HG03521 (cell line): ENCODE measurements around the gene LRFN4.

Source experiments
- ATAC-seq: cut with Tn5 transposase; IDR thresholded peaks from one replicate; pipeline ENCODE4 v1.9.1; 2021; ENCODE audit warnings: mild to moderate bottlenecking, moderate library complexity; ENCODE audit not compliant: unreplicated experiment

Gene LRFN4

DNA sequence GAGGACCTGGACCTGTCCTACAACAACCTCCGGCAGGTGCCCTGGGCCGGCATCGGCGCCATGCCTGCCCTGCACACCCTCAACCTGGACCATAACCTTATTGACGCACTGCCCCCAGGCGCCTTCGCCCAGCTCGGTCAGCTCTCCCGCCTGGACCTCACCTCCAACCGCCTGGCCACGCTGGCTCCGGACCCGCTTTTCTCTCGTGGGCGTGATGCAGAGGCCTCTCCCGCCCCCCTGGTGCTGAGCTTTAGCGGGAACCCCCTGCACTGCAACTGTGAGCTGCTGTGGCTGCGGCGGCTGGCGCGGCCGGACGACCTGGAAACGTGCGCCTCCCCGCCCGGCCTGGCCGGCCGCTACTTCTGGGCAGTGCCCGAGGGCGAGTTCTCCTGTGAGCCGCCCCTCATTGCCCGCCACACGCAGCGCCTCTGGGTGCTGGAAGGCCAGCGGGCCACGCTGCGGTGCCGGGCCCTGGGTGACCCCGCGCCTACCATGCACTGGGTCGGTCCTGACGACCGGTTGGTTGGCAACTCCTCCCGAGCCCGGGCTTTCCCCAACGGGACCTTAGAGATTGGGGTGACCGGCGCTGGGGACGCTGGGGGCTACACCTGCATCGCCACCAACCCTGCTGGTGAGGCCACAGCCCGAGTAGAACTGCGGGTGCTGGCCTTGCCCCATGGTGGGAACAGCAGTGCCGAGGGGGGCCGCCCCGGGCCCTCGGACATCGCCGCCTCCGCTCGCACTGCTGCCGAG lies 1.5 kb downstream of the LRFN4 start:
- ATAC-seq, result no peak

DNA sequence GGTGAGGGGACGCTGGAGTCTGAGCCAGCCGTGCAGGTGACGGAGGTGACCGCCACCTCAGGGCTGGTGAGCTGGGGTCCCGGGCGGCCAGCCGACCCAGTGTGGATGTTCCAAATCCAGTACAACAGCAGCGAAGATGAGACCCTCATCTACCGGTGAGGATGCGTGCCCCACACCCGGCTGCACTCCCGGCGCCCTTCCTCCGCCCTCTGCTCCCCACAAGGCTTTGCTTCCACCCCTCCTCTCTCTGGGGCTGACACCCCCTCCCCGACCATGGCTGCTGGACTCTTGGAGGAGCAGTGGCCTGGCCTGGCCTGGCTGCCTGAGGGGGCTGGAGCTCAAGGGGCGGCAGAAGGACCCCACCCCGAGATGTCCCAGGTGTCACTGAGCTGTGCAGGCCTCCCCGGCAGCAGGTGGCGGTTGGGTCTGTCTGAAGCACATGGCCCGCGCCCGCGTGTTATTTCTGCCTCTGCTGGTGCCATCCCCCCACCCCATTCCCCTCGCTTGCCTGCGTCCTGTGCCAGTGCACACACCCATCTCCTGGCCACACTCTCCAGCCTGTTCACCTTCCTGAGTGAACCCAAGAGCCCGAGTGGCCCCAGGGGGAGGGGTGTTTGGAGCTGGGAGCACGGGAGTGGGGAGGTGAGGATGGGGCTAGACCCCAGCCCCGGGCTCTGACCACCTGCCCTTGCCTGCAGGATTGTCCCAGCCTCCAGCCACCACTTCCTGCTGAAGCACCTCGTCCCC lies 2.2 kb downstream of the LRFN4 start:
- ATAC-seq, result no peak

DNA sequence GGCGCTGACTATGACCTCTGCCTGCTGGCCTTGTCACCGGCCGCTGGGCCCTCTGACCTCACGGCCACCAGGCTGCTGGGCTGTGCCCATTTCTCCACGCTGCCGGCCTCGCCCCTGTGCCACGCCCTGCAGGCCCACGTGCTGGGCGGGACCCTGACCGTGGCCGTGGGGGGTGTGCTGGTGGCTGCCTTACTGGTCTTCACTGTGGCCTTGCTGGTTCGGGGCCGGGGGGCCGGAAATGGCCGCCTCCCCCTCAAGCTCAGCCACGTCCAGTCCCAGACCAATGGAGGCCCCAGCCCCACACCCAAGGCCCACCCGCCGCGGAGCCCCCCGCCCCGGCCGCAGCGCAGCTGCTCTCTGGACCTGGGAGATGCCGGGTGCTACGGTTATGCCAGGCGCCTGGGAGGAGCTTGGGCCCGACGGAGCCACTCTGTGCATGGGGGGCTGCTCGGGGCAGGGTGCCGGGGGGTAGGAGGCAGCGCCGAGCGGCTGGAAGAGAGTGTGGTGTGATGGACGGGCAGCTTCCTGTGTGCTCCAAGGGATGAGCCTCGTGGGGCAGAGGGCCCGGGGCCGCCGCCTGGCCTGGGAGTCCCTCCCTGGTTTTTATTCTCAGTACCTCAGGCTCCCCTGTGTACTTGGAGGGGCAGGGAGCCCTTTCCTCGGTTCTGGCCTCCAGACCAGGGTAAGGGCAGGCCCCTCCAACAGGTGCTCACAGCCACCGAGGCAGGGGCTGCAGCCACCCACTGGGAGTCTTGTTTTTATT lies 3.0 kb downstream of the LRFN4 start:
- no peak for ATAC-seq

DNA sequence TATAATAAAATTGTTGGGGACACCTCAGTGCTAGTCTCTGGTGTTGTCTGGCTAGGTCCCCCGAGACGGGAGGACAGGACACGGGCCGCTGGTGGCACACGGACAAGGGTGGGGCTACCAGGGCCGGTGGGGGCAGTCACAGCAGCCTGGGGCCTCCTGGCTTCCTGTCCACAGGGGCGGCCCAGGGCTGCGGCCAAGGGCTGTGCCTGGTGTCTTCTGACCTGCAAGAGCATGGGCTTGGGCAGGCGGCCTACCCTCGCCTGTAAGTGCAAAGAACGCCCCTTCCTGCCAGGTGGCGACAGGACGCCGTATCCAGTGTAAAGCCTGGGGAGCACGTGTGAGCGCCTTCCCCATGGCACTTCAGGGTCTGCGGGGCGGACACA lies 3.6 kb downstream of the LRFN4 start:
- ATAC-seq, result no peak

DNA sequence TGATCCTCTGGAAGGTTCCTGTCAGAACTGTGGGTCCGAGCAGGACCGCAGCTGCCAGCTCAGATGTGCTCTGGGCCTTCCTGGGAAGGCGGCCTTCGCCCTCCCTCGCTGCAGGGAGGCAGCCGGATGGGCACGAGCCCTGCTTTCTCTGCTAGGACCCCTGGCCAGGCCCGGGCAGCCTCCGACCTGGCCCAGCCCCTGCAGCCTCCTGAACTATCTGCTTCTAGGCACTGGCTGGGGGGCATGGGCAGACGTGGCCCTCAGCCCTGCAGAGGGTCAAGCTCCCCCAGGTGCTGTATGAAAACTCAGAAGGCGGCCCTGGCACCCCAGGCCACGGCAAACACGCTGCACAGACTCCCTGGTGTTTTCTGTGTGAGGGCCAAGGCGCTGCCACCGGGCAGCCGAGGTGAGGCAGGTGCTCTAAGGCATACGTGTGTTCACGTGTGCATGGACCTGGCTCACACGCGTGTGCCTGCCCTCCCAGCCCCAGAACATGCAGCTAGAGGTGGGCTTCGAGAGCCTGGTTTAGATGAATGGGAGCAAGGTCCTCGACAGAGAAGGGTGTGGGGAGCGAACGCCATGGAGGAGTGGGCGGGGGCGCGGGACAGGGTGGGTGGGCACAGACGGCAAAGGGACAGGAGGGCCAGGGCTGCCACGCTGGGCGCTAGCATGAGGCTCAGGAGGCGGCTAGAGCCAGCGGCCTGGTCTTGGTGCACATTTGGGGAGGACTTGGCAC lies 4.3 kb downstream of the LRFN4 start:
- no peak for ATAC-seq

DNA sequence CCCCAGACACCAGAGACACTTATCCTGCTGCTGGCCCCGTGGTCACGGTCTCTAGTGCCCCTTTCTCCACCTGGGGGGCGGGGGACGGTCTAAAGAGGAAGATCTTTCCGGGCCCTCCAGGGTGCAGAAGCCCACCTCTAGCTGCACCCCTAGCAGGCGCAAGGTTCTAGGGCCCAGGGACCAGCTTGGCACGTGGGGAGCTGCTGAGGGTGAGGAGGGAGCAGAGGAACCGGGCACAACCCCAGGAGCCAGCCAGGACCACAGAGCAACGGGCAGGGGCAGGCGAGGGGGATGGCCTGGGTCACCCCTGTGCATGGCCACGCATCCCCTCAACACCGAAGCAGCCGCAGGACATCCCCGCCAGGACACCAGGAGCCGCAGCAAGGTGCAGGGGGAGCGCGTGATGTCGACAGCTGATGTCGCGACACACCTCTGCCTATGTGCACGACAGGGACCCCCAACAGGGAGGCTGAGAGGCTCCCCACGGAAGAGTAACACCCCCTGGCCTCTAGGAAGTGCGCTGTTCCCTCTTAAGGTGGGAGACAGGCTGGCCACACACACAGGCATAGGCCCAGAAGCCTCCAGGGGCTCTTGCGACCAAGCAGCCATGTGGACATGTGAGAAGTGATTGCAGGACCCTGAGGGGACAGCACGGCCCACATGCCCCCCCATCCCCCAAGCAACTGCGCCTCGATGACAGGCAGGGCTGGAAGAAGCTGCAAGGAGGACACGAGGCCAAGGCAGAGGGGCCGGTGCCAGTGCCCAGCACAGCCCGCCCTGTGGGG lies 5.1 kb downstream of the LRFN4 start:
- no peak for ATAC-seq

DNA sequence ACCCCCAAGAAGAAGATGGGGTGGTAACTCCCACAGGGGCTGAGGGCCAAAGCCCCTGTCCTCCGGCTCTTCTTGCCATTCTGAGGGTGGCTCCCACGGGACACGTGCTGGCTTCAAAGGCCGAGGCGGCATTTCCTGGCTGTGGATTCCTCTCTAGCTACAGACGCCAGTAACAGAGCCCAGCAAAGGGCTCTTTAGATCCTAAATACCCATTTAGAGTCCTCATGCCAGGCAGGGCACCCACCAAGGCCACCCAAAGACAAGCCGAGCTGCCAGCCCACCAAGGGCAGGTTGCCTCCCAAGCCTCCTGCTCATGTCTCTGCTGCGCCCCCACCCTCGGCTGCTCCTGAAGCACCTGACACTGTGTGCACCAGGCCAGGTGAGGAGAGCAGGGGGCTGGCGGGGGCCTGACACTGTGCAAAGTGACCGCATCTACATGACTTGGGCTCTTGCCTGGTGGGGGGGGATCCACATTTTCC lies 5.7 kb downstream of the LRFN4 start:
- ATAC-seq, result no peak

DNA sequence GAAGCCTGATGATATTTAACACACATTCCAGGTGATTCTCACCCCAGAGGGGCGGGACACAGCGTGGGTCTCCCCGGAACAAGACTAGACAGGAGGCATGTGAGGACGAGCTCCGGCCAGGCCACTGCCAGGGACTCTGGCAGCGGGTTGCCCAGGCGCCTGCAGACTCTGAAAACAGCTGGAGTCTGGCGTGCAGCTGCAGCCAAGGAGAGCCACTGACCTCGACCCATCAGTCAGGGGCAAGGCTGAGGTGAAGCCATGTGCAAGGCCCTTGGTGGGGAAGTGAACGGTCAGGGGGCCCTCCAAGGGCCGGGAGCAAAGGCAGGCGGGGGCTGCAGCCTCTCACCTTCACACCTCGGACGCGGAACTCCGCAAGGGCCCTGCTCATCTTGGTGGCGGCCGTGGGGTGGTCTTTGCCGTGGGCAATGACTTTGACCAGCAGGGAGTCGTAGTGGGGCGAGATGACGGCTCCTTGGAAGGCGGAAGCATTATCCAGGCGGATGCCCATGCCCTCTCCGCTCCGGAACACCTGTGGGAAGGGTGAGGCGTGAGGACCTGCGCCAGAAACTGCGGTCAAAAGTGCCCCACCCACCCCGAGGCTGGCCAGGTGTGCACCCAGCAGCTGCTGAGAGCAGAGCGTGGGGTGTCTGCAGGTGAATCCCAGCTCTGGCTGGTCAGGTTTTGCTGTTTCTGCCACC lies 6.7 kb downstream of the LRFN4 start:
- ATAC-seq, result no peak

DNA sequence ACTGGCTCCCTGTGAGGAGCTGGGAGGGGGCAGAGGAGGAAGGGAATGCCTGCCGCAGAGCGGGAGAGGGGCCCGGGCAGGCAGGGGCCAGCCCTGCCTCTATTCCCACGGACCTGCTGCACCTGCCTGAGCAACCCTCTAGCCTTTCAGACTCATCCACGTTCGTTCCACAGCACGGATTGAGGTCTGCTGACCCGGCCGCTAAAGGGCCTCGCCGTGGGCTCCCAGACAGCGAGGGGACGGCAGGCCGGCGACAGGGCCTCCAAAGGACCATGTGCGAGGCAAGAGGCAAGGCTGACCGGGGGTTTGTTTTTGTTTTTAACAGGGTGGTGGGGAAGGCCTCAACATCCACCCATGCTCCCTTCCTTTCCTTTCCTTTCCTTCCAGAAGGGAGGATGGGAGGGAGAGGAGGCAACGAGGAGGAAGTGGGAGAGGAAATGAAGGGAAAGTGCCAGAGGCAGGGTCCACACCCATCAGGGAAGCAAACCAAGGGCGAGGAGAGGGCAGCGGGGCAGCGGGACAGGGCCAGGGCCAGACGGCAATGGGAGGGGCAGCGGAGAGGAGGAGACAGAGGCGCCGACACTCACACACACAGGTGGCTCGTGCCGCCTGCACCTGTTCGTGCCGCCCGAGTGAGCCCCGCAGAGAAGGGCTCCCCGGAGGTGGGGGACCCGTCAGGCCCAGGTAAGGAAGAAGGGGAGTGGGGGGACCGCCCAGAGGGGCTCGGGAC lies 7.5 kb downstream of the LRFN4 start:
- ATAC-seq, result no peak

DNA sequence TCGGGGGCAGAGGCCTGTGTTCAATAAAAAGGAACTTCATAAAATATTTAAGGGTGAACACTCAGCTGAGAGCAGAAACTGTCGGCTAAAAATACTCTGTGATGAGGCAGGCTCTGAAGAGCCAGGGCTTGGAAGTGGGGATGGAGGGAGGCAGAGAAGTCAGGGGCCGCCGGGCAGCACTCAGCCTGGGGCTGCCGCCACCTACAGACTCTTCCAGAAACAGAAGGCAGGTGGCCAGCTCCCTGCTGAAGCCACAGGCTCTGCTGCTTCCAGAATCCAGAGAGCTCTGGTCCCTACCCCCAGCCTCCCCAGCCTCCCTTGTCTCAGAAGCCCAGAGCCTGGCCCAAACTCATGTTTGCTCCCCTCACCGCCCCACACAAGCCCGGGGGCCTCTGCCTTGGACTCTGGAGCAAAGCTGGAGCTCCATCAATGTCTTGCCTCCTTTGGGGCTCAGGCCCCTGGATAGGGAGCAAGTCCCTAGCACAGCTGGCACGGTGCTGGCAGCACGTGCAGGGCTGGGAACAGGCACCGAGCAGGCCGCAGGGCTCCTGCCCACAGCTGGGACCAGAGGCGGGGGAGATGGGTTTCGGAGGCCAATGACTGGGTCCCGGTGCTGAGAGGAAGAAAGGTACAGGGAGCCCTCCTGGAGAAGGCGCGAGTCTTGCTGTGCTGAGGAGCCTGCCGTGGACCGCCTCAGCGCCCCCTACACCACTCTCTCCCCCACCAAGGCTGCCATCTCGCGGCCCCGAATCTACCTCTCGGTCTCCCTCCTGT lies 8.2 kb downstream of the LRFN4 start:
- no peak for ATAC-seq

DNA sequence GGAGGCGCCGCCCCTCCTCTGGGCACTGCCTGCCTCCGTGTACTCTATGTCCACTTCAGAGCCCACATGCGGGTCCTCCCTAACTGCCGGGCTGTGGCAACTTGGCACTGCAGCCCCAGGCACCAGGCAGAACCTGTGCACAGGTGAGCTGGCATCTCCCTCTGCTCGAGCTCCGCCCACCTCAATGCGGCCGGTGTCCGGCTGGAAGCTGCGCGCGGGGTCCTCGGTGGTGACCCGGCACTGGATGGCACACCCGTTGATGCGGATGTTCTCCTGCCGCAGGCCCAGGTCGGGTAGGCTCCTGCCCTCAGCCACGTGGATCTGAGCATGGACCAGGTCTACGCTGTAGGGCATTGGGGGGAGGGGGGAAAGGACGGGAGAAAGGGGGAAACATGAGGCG lies 9.1 kb downstream of the LRFN4 start:
- no peak for ATAC-seq

DNA sequence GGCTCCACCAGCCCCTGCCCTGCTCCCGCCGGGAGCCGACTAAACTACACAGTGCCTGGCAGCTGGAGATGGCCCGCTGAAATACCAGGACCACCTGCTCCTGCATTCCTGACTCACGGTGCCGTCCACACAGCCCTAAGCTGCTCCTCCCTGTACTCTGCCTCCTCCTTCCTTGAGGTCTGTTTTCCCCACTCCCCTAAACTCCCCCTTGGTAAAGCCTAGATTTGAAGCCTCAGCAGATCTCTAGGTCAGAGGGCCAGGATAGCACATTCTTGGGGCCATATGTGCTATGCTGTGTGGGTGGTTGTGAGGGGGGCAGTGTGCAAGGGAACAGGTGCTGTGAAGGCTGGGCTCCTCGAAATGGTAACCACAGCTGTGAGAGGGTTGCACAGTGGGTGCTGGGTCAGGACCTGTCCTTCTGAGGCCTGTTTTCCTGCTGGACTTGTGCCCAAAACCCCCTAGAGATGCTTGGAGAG lies 9.7 kb downstream of the LRFN4 start:
- ATAC-seq, result no peak

DNA sequence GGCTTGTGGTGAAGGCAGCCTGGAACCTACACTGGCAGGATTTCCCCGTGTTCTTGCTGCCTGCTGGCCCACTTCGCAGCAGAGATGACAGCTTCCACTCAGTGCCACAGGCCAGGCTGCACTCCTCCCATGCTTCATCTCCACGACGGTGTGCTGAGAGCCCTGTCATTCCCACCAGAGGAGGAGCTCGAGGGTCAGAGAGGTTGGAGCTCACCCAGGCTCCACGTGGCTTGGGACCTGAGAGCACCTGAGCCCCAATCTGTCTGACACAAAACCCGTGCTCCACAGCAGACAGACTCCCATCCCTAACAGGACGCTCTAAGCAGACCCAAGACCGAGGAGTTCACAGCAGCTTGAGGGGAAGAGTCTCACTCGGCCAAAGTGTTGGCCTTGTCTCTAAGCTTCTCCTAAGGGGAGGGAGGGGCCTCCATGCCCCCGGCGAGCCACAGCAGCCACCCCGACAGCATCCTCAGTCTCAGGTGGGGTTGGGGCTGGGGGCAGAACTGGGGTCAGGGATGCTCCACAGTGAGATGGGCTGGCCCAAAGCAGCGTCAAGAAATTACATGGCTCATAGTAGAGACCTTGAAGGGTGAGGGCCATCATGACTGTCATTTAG lies 10.7 kb downstream of the LRFN4 start:
- ATAC-seq, result no peak

DNA sequence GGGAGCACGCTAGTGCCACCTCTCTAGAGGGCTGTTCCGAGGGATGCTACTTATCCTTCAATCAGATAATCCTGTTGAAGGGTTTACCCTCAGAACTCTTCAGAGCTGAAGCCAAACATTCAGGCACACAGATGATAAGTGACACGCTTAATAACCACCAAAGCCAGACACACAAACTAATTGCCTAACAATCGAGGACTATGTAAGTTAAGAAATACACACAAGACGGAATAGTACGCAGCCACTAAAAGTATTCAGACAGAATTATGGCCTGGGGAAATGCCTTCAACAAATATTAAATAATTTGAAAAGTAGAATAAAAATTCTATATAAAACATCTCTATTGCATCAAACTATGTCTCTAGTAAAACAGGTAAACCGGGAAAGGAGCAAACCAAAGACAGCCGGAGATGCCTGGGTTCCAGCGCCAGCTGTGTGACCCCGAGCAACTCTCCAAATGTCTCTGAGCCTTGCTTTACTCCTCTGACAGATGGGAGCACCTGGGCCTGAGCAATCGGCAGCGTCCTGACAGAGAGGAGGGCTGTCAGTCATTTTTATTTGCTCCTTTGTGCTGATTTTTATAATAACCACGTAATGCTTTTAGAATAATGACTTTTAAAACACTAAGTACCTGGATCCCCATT lies 11.3 kb downstream of the LRFN4 start:
- no peak for ATAC-seq

DNA sequence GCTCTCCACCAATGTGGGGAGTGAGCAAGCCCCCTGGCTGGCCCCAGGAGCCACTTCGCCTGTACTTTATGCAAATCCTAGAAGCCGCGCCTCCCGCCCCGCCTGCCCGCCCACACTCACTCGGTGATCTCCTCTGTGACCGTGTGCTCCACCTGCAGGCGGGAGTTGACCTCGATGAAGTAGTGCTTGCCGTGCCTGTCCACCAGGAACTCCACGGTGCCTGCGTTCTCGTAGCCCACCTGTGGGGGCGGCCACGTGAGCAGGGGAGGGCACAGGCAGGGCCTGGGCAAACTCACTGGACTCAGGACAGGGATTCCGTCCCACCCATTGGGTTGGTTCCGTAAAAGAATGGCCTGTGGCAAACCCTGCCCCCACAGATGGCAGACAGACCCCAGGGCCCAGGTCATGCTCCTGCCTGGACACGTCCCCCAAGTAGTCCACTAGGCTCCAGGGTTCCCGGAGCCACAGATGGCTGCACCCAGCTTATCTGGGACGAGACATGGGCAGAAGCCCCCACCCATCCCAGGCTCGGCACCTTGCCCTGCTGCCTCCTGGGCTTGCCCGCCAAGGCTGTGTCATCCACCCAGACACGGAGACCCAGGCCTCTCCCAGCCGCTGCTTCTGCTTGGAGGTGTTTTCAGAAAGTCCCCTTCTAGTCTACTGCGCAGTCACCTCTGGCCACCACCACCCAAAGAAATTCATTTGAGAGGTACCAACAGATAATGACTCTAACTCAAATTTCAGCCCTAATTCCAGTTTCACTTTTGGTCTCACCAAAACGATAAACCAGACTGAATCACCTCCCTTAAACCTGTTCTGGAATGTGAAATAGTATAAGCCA lies 12.1 kb downstream of the LRFN4 start:
- ATAC-seq, result peak; percentile 62

DNA sequence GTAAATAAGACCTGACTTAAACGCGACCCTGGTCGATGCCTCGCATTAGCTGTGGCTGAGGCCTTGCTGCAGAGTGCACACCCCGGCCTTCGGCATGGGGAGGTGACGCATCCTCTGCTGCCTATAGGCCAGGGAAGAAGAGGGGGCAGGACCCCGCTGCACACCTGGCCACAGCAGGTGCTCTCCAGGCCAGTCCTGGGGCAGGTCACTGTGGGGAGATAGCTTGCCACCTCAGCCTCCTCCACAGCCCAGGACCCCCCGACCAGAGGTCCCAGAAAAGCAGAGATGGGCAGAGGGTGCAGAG lies 12.7 kb downstream of the LRFN4 start:
- ATAC-seq, result no peak
